GF-D8 (cell line): ENCODE data around the gene RIMS1.
"Not testable (repeated sequence)": the region's sequence is repeated elsewhere in the genome, so short reads cannot be mapped to it uniquely, and the experiment has no call there.

Experiments
- DNase-seq: peaks from one replicate; lab custom pipeline; 2025; lab: John Stamatoyannopoulos, UW

RIMS1 gene

GRCh38 chr6:71983131-71983530, 96.8 kb downstream of the RIMS1 start:
- no peak for DNase-seq

DNA sequence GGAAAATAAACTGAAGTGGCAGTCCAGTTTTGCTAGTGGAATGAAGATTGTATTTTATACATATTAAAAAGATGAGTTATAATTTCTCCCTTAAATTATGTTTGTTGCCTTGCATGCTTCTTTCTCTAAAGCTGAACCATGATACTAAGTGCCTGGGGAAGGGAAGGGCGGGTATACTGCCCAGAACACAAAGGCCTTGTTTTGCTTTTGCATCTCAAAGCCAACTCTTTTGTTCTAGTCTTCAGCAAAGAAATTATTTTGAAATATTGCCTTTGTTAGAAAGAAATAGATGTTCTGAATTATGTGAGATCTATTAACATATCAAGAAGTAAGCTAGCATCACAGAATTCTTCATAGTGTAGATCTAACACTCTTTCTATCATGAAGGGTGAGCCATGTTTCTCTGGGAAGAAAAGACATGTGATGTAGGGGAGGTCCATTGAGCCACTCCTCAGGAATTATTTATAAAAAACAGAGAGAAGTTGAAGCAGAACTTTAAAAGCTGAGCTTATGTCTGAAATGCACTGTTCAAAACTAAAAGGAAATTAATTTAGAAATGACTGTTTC, 108.4 kb downstream of the RIMS1 start:
- no peak for DNase-seq

DNA sequence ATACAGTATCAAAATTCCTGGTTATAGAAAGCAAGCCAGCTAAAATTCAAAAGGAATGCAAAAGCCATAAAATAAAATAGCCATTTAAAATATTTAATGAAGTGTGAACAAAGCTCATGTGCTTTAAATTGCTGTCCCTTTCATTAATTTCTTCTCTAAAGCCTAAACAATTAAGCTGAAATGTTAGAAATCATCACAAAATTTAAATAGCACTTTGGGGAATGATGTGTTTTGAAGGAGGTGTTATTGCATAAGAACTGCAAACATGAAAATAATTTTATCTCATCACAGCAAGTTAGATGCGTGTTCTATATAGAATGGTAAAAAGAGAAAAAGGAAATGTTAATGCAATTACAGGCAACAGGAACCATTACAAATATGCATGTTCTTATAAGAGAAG, 111.0 kb downstream of the RIMS1 start:
- no peak for DNase-seq

GRCh38 chr6:72002415-72002814, 116.1 kb downstream of the RIMS1 start:
- no peak for DNase-seq

- not testable (repeated sequence) for DNase-seq
Observed at GRCh38 chr6:72006591-72006990, 120.2 kb downstream of the RIMS1 start.

GRCh38 chr6:72022830-72023229, 136.5 kb downstream of the RIMS1 start:
- DNase-seq: no peak

DNA sequence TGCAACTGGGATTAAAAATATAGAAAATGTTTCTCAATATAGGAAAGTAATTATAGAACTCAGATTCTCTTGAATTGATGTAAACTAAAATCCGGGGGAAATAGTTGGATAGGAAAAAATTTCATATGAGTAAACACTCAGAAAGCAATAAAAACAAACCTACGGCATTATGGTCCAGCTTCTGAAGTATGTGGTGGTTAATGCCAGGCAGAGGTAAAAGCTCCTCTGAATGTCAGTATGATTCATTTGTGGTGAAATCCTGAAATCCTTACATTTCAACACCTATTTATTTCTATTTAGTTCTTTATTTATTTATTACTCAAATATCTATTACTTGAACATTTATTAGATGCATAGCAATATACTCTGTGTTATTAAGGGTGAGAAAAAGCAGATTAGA, 145.1 kb downstream of the RIMS1 start:
- no peak for DNase-seq

DNA sequence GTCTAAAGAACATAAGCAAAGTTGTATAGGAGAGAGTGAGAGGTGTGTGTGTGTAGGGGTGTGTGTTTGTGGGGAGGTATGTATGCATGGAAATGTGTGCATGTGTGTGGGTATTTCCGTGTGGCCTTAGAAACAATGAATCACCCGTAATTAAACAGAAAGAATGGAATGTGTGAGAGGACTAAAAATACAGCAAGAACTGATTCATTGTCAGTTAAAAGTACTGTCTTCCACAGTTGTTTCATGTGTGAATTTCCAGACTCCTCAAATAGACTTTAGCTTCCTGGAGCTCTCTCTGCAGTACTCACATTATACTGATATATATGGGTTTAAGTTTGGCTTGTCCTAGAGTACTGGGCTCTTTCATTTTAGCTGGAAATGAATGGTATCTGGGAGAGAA, 145.7 kb downstream of the RIMS1 start:
- DNase-seq: no peak

- no peak for DNase-seq
Observed at GRCh38 chr6:72035486-72035885, 149.1 kb downstream of the RIMS1 start.

- DNase-seq: no peak
Observed at GRCh38 chr6:72035966-72036365, 149.6 kb downstream of the RIMS1 start.

DNA sequence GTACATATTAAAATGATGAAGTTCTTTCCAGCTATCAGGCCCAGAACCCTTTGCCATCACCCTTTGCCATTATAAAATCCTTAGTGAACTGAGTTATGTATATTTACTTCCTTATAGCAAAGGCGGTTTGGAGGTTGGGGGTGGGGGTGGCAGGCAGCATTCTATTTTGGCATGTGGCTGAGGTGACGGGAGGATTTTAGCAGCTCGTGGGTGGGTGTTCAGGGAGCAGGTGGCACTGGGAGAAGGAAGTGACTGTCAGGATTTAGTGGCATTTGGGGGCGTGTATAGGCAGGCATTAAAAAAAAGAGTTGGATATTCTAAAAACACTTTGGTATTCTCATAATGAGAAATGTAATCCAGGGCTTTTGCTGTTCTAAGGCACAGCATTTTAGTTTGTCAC, 150.7 kb downstream of the RIMS1 start:
- DNase-seq: no peak

- DNase-seq: no peak
Observed at GRCh38 chr6:72040111-72040510, 153.8 kb downstream of the RIMS1 start.

GRCh38 chr6:72042088-72042487, 155.7 kb downstream of the RIMS1 start:
- DNase-seq: no peak

DNA sequence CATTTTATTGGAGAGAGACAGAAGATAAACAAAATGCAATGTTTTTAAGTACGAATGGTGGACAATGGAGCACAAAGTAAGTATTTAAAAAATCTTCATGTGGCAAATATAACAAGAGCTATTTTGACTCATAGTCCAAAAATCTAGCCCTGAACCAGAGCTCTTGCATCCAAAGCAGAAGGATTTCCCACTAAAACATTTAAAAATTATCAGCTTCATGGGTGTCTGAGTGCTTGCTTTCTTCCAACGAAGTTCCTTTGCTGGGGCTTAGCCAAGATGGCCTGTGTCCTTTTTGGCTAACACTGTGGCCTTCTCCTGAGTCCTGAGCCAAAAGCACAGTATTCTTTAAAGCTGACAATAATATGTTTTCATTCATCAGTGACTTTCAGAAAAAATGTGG, 161.7 kb downstream of the RIMS1 start:
- no peak for DNase-seq

DNA sequence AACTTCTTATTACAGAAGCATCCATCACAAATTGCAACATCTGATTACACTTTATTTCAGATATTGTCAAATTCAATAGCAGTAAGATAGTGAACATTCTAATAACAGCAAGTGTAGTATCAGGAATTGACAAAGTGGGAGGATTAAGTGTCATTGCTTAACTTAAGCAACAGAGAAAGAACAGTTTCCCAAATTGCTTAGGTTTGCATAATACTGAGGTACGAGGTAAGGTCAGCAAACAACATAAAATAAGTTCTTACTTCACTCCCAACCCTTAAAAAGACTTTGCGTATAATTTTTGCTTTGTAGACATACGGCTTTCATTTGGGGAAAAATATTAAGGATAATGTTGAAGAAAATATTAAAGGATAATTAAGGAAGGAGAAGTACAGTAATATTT, 163.0 kb downstream of the RIMS1 start:
- no peak for DNase-seq

GRCh38 chr6:72061286-72061685, 174.9 kb downstream of the RIMS1 start:
- DNase-seq: no peak

DNA sequence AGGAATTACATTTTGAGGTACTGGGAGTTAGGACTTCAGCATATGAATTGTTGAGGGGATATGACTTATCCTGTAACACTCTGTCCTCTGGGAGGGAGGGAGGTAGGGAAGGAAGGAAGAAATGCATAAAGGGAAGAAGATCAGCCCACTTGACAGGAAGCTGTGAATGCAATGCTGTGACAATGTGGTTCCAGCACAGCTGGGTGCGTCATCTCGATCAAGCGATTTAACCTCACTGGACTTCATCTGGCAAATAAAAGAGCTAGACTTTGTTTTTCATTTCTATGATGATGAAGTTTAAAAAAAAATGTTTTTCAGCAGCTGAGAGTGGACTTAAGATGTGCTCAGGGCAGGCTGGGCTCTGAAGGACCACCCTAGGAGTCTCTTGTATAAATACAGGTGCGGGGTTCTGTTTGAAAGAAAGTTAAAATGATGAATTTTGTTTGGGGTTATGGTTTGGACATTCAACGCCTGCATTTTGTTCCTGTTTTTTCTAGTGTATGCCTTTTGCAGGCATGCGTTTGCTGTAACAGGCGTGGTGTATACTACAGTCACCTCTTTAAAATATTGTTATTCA, 178.1 kb downstream of the RIMS1 start:
- DNase-seq: no peak

DNA sequence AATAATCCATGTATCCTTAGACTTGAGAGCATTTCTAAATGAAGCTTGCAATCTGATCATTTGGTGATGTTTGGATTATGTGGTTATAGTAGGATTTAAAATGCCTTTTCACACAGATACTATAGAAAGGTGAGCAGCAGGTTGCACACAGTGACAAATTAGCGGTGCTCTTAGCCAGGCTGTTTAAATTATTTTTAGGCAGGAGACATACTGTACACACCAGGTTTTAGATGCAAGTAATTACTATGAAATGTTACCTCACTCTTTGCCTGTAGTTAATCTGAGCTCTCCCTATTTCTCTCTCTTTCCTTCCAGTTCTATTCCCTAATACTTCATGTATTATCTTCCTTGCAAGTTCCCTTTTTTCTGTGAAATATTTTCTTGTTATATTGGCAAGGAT, 191.7 kb downstream of the RIMS1 start:
- no peak for DNase-seq

GRCh38 chr6:72080260-72080941, 194.1 kb downstream of the RIMS1 start:
- DNase-seq: no peak

GRCh38 chr6:72081871-72082270, 195.5 kb downstream of the RIMS1 start:
- DNase-seq: no peak

- DNase-seq: no peak
Observed at GRCh38 chr6:72083976-72084375, 197.6 kb downstream of the RIMS1 start.

GRCh38 chr6:72084992-72085569, 198.7 kb downstream of the RIMS1 start:
- DNase-seq: no peak

DNA sequence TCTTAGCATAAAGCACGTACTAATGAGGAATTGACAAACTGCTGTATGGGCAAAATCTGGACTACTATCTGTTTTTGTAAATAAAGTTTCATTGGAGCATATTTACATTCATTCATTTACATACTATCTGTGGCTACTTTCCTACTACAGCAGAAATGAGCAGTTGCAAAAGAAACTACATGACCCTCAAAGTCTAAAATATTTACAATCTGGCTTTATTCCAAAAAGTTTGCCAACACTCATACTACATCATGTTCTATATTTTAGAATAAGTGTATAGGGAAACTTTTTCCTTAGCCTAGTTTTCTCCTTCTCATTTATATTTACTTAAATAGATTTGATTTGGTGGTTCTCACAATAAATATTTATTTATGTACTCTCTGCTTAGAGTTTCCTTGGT, 208.2 kb downstream of the RIMS1 start:
- DNase-seq: no peak

GRCh38 chr6:72102561-72102960, 216.2 kb downstream of the RIMS1 start:
- no peak for DNase-seq
